ENCODE data around the gene RGMB. TPM values are rescaled to one million over a fixed set of nuclear protein-coding genes. Genes with fewer than 3 reads are reported as not detected.
A peak's percentile ranks its signal among the peaks of the same experiment; 100 is the strongest.

Gene RGMB
- total RNA-seq, 1 experiment from 2014 or later: 16.4 TPM

GRCh38 chr5:98775246-98776065 lies 2.0 kb downstream of the RGMB start:
- no peak for TF ChIP-seq EZH2 (IDR thresholded peaks at IDR 0.05; ENCODE audit: borderline replicate concordance, low read depth, low read length, poor library complexity, severe bottlenecking)
- no peak for TF ChIP-seq CTCF (conservative IDR thresholded peaks at IDR 0.05; ENCODE audit: low read depth, low read length)
- no peak for DNase-seq (ENCODE audit: low spot score)
- Histone ChIP-seq H3K36me3 (ENCODE audit: insufficient read depth, low read length, poor library complexity, severe bottlenecking) (peaks cover 5% of the 10 kb centered on the region), H3K9me3 (ENCODE audit: low read depth, low read length, poor library complexity, severe bottlenecking) (no peaks in the 10 kb centered on the region), H3K27me3 (replicated peaks; ENCODE audit: insufficient read depth, low read depth, low read length, poor library complexity) (no peaks in the 10 kb centered on the region), H3K4me1 (ENCODE audit: insufficient read depth, low read length, poor library complexity, severe bottlenecking) (peaks cover 34% of the 10 kb centered on the region), H3K4me3 (ENCODE audit: low read depth, low read length, poor library complexity, severe bottlenecking) (peak overlapping the region; percentile 85), H3K27ac (ENCODE audit: low read depth, low read length, poor library complexity, severe bottlenecking) (no peak overlapping the region)
- BruUV-seq (replicated peaks): no TSS peak
- intact Hi-C loops (cut with micrococcal nuclease; ENCODE audit: unreplicated experiment): no loop called here
- ChIA-PET CTCF (no interaction called here), POLR2A (ENCODE audit: low non-redundant PET) (no interaction called here)

GRCh38 chr5:98776066-98776705 lies 2.7 kb downstream of the RGMB start:
- no peaks in the 10 kb centered on the region for H3K9me3 ChIP-seq (ENCODE audit: low read depth, low read length, poor library complexity, severe bottlenecking)
- BruUV-seq (replicated peaks): no TSS peak
- peak overlapping the region; percentile 85 for H3K4me3 ChIP-seq (ENCODE audit: low read depth, low read length, poor library complexity, severe bottlenecking)
- POLR2A ChIA-PET (ENCODE audit: low non-redundant PET): no interaction called here
- TF ChIP-seq EZH2 (IDR thresholded peaks at IDR 0.05; ENCODE audit: borderline replicate concordance, low read depth, low read length, poor library complexity, severe bottlenecking) (no peak), CTCF (conservative IDR thresholded peaks at IDR 0.05; ENCODE audit: low read depth, low read length) (no peak)
- peaks cover 34% of the 10 kb centered on the region for H3K4me1 ChIP-seq (ENCODE audit: insufficient read depth, low read length, poor library complexity, severe bottlenecking)
- no peaks in the 10 kb centered on the region for H3K27me3 ChIP-seq (replicated peaks; ENCODE audit: insufficient read depth, low read depth, low read length, poor library complexity)
- H3K36me3 ChIP-seq (ENCODE audit: insufficient read depth, low read length, poor library complexity, severe bottlenecking): peaks cover 9% of the 10 kb centered on the region
- H3K27ac ChIP-seq (ENCODE audit: low read depth, low read length, poor library complexity, severe bottlenecking): no peak overlapping the region
- no peak for DNase-seq (ENCODE audit: low spot score)
- intact Hi-C loops (cut with micrococcal nuclease; ENCODE audit: unreplicated experiment): no loop called here
- CTCF ChIA-PET: no interaction called here

GRCh38 chr5:98777295-98777694 lies 3.8 kb downstream of the RGMB start:
- CTCF ChIA-PET: no interaction called here
- TF ChIP-seq EZH2 (IDR thresholded peaks at IDR 0.05; ENCODE audit: borderline replicate concordance, low read depth, low read length, poor library complexity, severe bottlenecking): no peak
- TF ChIP-seq CTCF (conservative IDR thresholded peaks at IDR 0.05; ENCODE audit: low read depth, low read length): no peak
- peaks cover 28% of the 10 kb centered on the region for H3K4me1 ChIP-seq (ENCODE audit: insufficient read depth, low read length, poor library complexity, severe bottlenecking)
- BruUV-seq (replicated peaks): no TSS peak
- POLR2A ChIA-PET (ENCODE audit: low non-redundant PET): no interaction called here
- no peak overlapping the region for H3K27ac ChIP-seq (ENCODE audit: low read depth, low read length, poor library complexity, severe bottlenecking)
- H3K9me3 ChIP-seq (ENCODE audit: low read depth, low read length, poor library complexity, severe bottlenecking): no peaks in the 10 kb centered on the region
- DNase-seq (ENCODE audit: low spot score): no peak
- intact Hi-C loops (cut with micrococcal nuclease; ENCODE audit: unreplicated experiment): no loop called here
- peaks cover 9% of the 10 kb centered on the region for H3K36me3 ChIP-seq (ENCODE audit: insufficient read depth, low read length, poor library complexity, severe bottlenecking)
- H3K4me3 ChIP-seq (ENCODE audit: low read depth, low read length, poor library complexity, severe bottlenecking): no peak overlapping the region
- H3K27me3 ChIP-seq (replicated peaks; ENCODE audit: insufficient read depth, low read depth, low read length, poor library complexity): no peaks in the 10 kb centered on the region

All from A673 (cell line).